ENCODE measurements around the gene OR52E4. TPM values are rescaled to one million over a fixed set of nuclear protein-coding genes. Genes with fewer than 3 reads are reported as not detected.

OR52E4 gene
- total RNA-seq, 1 donor from 2014 or later: not detected

DNA sequence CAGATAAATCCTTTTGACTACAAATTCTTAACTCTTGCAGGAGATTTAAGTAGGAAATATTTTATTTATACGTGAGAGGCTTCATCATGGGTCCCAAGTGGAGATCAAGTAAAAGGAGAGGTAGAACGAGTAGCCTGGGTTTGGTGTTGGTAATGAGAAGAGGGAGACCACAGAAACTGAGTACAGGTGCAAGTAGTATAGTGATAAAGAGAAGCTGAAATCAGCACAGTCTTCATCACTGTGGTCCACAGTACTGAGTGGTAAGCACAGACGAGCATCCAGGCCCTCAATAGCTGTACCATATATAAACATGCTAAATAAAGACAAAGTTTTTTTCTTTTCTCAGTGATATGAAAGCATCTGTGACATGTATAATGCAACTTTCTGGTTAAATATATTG lies 6.7 kb downstream of the OR52E4 start:
- Histone ChIP-seq H3K36me3 (ENCODE audit: control insufficient read depth, insufficient read depth, low read length) (no peaks in the 10 kb centered on the region), H3K27me3 (ENCODE audit: control insufficient read depth, insufficient read depth, low read length) (no peaks in the 10 kb centered on the region), H3K4me3 (ENCODE audit: low read depth, low read length) (no peak overlapping the region)
- no peak for TF ChIP-seq CTCF (IDR thresholded peaks at IDR 0.05; ENCODE audit: insufficient read depth, low read length, poor library complexity, severe bottlenecking)
- no peak for DNase-seq (ENCODE audit: low read depth)

DNA sequence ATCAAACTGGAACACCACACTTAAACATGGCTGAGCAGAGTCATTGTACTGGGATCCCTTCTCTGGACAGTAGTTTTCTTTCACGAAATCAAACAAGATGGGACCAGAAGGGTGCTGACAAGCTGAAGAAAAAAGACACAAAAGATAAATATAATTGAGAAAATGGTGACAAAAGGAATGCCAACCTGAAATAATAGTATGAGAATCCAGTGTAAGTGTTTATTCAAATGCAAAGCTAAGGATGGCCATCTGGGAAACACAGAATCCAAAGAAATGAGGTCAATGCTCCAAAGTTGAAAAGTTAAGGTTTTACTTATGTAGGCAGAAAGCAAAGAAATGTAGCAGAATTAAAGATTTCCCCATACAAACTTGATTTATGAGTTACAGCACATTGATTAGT lies 7.2 kb downstream of the OR52E4 start:
- Histone ChIP-seq H3K27me3 (ENCODE audit: control insufficient read depth, insufficient read depth, low read length) (no peaks in the 10 kb centered on the region), H3K36me3 (ENCODE audit: control insufficient read depth, insufficient read depth, low read length) (no peaks in the 10 kb centered on the region), H3K4me3 (ENCODE audit: low read depth, low read length) (no peak overlapping the region)
- DNase-seq (ENCODE audit: low read depth): no peak
- TF ChIP-seq CTCF (IDR thresholded peaks at IDR 0.05; ENCODE audit: insufficient read depth, low read length, poor library complexity, severe bottlenecking): no peak

- Histone ChIP-seq H3K36me3 (ENCODE audit: control insufficient read depth, insufficient read depth, low read length) (no peaks in the 10 kb centered on the region), H3K4me3 (ENCODE audit: low read depth, low read length) (no peak overlapping the region), H3K27me3 (ENCODE audit: control insufficient read depth, insufficient read depth, low read length) (no peaks in the 10 kb centered on the region)
- TF ChIP-seq CTCF (IDR thresholded peaks at IDR 0.05; ENCODE audit: insufficient read depth, low read length, poor library complexity, severe bottlenecking): peak; percentile 41
- no peak for DNase-seq (ENCODE audit: low read depth)
These were observed 10.9 kb downstream of the OR52E4 start for GRCh38 chr11:5891216-5891800.

DNA sequence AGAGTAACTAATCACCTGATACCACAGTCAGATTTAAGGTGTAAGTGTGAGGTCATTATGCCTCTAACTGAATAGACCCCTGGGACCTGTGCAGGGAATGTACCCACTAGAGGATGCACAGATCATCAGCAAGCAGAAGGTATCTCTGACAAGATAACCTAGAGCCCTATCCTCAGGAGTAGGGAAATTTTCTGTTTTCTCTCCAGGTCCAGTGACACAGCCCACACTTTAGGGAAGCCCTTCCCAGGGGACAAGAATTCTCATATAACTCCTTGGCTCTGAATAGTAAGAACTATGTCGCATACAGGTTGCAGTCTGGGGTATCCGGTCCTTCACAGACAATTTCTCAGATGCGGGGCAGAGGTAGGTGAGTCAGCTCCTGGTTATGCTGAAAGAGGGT lies 12.5 kb downstream of the OR52E4 start, which contains the start of gene OR52E5:
Gene OR52E5, plus strand, starts transcription at position 301 of the 400 bp plus-strand sequence. CDS start 7,569 bp downstream, outside the sequence.
- no peak for TF ChIP-seq CTCF (IDR thresholded peaks at IDR 0.05; ENCODE audit: insufficient read depth, low read length, poor library complexity, severe bottlenecking)
- DNase-seq (ENCODE audit: low read depth): no peak
- no peaks in the 10 kb centered on the region for H3K27me3 ChIP-seq (ENCODE audit: control insufficient read depth, insufficient read depth, low read length)

DNA sequence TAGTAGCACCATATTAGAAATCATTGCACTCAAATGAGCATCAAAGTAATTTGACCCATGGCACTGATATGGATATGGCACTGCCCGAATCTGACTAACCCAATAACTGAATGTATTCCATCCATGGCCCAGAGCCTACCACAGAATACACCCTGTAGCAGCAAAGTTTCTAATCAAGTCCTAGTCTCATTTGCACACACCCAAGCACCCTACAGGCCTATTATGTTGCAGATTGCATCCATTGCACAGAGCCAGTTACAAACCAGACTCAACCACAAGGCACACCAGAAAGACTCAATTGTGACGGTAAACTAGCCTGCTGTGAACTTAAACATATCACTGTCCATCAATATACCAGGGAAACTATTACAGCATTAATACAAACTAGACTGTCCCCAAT lies 19.1 kb downstream of the OR52E4 start:
- Histone ChIP-seq H3K27me3 (ENCODE audit: control insufficient read depth, insufficient read depth, low read length) (no peaks in the 10 kb centered on the region), H3K36me3 (ENCODE audit: control insufficient read depth, insufficient read depth, low read length) (no peaks in the 10 kb centered on the region)
- no peak for TF ChIP-seq CTCF (IDR thresholded peaks at IDR 0.05; ENCODE audit: insufficient read depth, low read length, poor library complexity, severe bottlenecking)

More for the DNA sequence above, 12.5 kb downstream of the OR52E4 start, which contains the start of gene OR52E5:
- Histone ChIP-seq H3K4me3 (ENCODE audit: low read depth, low read length) (no peak within 1 kb of the TSS), H3K36me3 (ENCODE audit: control insufficient read depth, insufficient read depth, low read length) (no peaks in the 10 kb centered on the region)

DNA sequence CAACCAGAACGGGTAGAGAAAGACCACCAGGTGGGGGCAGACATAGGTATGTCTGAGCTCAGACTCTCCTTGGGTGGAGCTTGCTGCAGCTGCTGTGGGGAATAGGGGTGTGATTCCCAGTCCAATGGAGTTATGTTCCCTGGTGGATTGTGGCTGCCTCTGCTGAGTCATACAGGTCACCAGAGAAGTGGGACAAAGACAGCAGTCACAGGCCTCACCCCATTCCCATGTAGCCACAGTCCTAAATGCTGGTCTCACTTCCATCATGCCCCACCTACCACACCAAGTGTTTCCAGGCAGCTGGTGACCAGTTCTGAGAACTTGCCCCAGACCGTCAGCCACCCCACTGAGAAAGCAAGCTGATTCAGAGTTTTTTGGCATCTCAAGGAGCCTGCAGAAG lies 30.1 kb downstream of the OR52E4 start:
- DNase-seq (ENCODE audit: low read depth): no peak
- Histone ChIP-seq H3K36me3 (ENCODE audit: control insufficient read depth, insufficient read depth, low read length) (no peaks in the 10 kb centered on the region), H3K4me3 (ENCODE audit: low read depth, low read length) (no peak overlapping the region), H3K27me3 (ENCODE audit: control insufficient read depth, insufficient read depth, low read length) (no peaks in the 10 kb centered on the region)
- no peak for TF ChIP-seq CTCF (IDR thresholded peaks at IDR 0.05; ENCODE audit: insufficient read depth, low read length, poor library complexity, severe bottlenecking)

More for the DNA sequence above, 19.1 kb downstream of the OR52E4 start:
- DNase-seq (ENCODE audit: low read depth): no peak
- no peak overlapping the region for H3K4me3 ChIP-seq (ENCODE audit: low read depth, low read length)
